Stimulated activated CD8-positive, alpha-beta memory T cell treated with anti-CD3 and anti-CD28 coated beads, Interleukin-12 subunit alpha, Interleukin-12 subunit beta, amount 100 ng/mL, for 4 hours (primary cell): ENCODE measurements around the gene SLC12A6.
"Not testable (repeated sequence)": the region's sequence is repeated elsewhere in the genome, so short reads cannot be mapped to it uniquely, and the experiment has no call there.

Source experiments
- DNase-seq: peaks from one replicate; pipeline ENCODE4 v3.0.0-alpha.2; 2020; ENCODE audit warnings: low read depth

Gene SLC12A6

DNA sequence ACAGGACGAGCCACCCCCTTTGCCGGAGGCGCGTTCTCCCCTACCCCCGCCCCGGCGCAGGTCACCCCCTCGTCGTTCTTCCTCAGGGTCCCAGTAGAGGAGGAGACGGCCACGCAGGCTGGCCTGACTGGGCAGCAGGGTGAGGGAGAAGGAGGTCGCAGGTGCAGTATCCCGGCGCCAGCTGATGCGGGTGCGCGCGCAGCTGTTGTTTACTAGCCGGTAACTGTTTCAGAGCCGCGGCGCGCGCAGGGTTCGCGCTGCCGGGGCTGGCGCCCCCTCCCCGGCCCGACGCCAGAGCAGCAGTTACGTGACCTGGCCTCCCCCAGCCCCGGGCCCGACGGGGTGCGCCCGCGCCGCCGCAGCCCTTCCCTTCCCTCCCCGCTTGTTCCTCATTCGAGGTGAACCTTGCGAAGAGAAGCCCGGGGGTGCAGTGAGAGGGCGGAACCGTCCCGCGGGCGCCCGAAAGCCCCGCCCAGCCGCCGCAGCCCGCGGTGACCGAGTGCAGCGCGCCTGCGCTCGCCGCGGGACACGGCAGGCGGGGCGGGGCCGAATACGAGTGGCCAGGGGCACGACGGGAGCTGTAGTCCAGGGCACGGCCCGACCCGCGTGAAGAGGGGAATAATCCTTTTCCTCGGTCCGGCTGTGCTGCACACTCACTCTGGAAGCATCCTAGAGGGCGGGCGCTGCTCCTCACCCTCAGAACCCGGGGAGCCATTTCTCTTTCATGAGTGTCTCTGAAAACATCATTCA lies at the start of gene SLC12A6:
Gene SLC12A6 (minus strand): TSS at position 225 of the 750 bp plus-strand sequence. CDS start 1,101 bp downstream, outside the sequence.
- DNase-seq = peak; percentile 87

DNA sequence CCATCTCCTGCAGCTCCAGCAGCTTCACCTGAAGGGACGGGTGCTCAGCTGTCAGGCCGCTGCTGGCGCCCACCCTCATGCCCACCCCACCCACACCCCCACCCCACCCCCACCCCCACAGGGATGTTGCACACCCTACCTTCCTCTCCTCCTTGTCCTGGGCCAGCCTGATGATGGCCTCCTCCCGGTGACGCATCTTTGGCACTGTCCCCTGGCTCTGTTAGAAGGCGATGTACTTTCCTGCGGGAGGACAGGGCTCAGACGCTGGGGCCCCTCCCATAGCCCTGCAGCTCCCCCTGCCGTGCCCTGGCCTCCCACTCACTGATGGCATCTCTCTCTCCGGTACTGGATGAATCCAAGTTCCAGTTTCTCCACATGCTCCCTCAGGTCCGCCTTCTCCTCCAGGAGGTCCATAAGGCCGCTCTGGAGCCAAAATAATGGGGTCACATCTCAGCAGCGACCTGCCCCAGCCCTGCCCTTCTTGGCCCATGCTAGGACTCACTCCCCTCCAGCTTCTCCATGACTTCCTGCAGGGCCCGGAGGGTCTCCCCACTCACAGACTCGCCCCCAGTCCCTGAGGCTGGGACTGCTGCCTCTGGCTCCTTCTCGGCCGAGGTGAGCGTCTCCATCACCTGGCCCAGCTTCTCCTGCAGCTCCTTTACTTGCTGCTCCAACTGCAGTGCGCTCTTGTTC lies 44.4 kb upstream of the SLC12A6 start:
- not testable (repeated sequence) for DNase-seq

DNA sequence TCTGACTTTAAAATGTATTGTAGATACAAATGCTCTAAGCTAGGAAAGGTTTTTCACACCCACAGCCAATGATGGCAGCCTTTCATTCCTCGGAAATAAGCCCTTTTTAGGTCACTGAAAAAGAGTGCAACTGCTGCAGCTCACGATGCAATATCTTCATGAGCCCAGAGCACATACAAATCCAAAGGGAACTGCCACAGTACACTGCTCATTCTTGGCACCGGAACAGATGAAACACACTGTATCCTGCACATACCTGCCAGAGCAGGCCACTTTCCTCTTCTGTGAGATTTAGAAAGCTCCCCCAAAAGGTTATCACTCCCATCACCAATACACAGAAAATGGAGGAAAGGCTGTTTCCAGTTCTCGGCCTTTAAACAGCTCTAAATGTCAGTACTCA lies 42.9 kb upstream of the SLC12A6 start:
- DNase-seq = not testable (repeated sequence)

DNA sequence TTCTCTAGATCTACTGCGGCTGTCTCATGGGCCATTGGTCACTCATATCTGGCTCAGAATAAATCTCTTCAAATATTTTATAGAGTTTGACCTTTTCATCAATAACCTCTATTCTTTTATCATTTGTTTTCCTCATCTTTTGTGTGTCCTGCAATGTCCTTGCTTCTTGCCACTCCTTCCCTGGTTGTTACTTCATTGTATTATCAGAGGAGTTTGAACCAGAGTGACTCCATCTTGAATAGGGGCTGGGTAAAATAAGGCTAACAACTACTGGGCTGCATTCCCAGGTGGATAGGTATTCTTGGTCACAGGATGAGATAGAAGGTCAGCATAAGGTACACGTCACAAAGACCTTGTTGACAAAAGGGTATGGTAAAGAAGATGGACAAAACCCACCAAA lies 39.3 kb upstream of the SLC12A6 start:
- no peak for DNase-seq

DNA sequence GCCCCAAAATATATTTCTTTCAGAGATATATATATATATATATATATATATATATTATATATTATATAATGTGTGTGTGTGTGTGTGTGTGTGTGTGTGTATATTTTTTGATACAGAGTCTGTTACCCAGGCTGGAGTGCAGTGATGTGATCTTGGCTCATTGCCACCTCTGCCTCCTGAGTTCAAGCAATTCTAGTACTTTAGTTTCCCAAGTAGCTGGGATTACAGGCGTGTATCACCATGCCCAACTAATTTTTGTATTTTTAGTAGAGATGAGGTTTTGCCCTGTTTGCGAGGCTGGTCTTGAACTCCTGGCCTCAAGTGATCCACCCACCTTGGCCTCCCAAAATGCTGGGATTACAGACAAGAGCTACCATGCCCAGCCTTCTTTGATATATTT lies 38.0 kb upstream of the SLC12A6 start:
- DNase-seq = not testable (repeated sequence)

DNA sequence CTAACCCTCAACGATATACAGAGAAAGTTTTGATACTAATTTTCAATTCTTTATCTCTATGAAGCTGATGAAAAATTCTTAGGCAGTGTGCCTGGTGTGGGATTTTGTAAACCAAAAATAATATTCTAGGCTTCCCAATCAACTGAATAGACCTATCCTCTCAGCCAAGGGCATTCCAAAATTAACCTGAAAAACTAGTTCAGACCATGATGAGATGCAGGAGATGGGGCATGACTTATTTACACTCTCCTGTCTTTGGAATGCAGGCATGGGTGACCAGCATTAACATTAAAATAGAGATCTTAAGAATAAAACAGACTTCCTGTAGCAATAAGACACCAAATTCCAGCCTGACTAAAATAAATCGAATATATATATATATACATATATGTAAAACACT lies 37.2 kb upstream of the SLC12A6 start:
- DNase-seq = no peak

DNA sequence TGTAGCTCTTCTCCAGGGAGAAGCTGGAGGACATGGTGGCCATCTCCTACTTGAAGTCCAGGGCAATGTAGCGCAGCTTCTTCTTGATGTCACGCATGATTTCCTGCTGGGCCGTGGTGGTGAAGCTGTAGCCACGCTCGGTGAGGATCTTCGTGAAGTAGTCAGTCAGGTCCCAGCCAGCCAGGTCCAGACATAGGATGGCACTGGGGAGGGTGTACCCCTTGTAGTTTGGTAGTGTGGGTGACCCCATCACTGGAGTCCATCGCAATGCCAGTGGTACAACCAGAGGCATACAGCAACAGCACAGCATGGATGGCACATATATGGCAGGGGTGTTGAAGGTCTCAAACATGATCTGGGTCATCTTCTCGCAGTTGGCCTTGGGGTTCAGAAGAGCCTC lies 36.4 kb upstream of the SLC12A6 start:
- DNase-seq = no peak

DNA sequence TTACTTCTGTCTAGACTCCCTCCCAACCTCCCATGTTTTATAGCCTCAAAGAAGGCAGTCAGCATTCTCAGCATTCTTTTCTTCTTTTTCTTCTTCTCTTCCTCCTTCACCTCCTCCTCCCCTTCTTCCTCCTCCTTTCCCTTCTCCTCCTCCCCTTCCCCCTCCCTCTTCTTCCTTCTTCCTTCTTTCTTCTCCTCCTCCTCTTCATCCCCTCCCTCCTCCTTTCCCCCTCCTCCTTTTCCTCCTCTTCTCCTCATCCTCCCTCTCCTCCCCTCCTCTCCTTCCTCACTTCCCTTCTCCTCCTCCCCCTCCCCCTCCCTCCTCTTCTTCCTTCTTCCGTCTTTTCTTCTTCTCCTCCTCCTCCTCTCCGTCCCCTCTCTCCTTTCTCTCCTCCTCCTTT lies 33.1 kb upstream of the SLC12A6 start:
- DNase-seq = no peak

DNA sequence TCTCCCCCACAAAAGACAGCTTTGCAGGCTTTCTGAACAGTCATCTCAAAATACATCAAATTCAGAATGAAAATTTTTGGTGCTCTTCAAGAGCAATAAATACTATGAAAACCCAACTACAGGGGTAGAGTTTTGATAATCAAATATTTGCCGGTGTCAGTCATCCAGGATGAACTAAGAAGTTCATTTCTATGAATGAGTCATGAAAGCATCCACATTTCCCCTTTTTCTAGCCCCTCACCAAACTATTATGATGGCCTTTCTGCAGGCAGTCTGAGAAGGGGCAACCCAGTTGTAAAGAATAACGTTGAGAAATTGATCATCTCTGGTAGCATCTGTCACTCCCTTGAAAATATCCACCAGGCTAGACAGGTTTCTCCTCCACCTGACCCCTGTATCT lies 32.5 kb upstream of the SLC12A6 start:
- no peak for DNase-seq

DNA sequence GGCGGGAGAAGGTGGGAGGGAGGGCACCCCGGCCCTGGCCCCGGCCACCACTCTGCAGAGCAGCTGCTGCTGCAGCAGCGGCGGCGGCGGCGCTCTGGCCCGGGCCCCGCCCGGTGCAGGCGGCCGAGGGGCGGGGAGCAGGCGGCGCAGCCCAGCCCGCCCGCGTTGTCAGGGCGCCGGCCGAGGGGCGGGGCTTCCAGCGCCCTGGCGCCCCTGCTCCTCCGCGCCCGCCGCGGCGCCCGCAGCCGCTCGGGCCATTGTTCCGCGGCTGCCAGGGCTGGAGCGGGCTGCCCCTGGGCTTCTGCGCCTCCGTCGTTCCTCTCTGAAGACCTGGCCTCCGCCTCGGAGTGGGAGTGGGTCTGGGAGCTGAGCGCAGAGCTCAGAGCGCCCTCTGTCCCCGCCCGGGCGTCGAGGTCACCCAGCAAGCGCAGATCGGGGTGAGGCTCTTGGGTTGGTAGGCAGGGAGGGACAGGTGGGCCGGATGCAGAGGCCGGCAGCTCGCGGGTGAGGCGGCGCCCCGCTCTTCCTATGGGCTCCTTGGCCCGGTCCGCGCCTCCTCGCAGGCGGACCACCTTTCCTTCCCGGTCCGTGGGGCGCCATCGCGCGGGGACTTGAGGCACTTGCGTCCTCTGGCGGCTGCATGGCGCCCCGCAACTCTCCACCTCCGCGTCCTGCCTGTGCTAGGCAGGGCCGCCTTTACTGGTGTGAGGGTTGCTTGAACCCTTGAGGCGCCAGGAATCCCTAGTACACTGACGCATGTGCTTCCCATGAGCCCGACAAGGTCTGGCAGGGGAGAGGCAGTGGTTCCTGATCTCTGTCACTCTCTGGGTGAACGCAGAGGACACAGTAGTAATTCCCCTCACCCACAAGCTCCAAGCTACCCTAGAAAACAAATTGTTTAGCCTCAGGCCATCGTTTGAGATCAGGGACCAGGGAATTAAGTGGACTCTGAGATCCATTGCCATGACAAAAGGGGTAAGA lies 29.8 kb upstream of the SLC12A6 start, which contains the start of gene LPCAT4:
Gene LPCAT4 (minus strand): TSS at position 96 of the 981 bp plus-strand sequence. CDS start 96 bp downstream, outside the sequence.
- peak; percentile 76 for DNase-seq

DNA sequence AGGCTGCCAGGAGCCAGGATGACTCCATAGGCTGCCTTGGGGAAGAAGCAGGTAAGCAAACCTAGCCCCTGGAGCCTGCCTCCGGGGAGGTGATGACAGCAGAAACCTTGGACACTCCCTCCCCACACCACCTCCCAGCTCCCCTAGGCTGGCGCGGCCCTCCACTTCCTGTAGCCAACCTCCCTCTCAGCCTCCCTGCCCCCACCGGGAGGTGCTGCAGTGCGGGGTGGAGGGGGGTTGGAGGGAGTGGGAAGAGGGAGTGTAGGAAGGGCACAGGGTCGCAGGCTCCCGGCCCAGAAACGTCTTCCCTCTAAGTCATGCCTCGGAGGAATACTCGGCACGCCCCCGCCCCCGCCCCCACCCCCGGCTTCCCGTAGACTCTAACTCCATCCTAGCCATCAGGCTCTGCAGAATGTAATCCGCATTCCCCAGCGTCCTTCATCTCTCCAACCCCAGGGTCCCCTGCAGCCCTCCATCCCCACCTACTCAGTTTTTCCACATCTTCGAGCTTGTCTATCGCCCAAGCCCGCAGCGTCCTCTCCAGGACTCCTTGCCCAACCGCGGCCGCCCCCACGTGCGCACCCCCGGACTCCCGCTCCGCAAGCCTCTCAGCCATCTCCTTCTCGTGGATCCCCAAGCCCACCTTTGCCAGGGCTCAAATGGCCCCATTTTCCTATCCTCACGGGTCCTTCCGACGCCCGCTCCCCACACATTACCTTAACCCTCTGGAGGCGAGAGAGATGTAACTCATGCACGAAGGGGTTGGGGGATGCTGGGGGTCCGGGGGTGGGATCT lies 28.9 kb upstream of the SLC12A6 start:
- DNase-seq = peak; percentile 19

DNA sequence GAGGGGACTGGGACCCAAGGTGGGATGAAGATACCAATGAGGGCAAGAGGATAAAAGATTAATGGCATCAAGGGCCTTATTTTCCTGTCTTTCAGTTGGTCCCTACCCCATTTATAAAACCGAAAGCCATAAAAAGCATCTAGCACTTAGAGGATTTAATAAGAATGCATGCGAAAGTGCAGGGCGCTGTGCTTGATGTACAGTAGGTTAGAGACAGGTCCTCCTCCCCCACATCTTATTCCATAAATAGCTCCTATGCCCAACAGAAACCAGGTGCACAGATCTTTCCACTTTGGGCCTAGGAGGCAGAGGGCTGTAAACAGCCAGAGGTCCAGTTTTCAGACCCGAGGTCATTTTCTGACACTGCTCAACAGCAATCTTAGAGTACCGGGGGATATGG lies 28.3 kb upstream of the SLC12A6 start:
- no peak for DNase-seq

DNA sequence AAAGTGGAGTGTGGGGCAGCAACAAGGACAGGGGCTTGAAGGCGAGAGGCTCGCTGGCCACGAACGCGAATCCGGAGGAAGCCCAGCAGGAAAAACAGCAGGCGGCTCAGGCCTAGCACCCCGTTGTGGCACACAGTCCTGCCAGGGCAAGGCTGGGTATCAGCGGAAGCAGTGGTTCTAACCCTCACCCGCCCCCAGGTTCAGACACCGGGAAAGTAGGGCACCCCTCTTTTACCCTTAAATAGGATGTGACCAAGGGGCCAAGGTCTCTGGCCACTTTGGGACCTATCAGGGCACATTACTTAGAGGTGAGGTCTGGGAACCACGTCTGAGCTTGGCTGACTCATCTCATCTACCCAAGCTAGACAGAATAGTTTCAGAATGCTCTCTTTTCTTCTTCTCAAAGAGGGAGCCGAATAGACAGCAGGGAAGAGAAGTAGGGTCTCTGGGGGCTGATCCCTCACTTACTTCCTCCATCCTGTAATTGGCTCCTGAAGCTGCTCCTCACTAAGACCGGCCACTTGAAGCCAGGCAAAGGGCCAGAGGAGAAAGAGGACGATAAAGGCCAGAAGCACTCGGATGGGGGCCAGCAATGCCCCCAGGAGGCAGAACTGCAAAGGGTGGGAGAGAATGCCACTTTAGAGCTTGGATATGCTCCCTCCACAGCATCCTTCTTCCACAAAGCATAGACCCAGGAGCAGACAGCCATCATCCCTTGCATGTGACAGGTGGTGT lies 27.7 kb upstream of the SLC12A6 start:
- DNase-seq = no peak

DNA sequence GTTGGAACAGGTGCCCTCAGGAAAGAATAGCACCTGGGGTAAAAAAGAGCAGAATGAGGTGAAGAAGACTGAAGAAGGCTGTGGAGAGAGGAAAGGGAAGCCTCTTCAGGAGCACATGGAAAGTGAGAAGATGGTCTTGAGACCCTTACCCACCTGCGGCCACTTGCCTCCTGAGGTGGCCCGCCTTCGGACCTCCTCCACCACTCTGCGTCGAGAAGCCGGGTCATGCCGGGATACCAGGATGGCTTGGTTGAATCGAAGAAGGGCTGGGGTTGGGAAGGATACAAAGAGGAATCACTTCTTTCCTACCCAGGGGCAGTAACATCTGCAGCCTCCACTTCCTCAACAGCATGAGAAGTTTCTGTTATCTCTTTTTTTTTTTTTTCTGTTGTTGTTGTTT lies 26.5 kb upstream of the SLC12A6 start:
- no peak for DNase-seq

DNA sequence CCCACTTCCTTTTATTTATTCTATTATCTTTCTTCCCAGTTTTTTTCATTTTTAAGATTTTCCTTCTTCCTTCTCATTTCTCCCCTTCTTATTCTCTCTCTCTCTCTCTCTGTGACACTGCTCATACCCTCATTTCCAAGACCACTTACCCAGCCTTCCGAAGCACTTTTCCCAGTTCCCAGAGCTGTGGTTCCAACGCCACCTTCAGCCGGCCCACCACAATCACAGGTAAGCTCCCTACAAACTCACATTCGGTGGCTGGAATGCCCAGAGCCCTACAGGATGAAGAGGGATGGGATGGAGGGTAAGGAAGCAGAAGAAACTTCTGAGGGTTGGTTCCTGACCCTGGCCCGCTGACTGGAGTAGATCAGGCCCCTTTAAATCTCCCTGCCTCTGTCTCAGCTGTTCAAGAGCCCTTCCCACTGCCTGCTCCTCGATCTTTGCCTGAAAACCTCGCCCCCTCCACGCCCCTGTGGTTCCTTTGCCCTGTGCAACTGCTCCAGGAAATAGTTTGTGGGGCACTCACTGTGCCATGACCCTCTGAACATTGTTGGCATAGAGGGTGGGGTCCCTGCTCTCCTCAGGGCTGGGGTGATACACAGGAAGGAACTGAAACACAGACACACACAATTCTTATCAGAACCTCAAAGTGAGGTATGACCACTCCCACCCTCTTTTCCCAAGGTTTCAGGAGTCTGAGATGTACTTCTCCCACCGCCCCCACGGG lies 24.6 kb upstream of the SLC12A6 start:
- no peak for DNase-seq

DNA sequence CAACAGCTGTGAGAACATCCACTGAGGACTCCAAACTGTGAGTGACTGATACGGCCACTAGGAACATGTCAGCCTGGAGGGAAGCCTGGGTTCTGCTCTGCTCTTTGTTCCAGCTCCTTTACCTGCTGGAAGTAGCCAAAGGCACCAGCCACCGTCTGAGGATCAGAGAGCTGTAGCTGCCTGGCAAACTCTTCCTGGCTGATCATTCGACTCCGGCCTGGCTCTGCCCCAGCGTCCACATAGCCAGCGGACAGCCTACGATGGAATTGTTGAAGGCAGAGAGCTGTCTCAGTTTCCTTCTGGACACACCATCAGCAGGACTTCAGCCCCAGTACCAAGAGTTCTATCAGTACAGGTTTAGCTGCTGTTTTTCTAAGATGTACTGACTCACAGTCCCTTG lies 23.7 kb upstream of the SLC12A6 start:
- no peak for DNase-seq

DNA sequence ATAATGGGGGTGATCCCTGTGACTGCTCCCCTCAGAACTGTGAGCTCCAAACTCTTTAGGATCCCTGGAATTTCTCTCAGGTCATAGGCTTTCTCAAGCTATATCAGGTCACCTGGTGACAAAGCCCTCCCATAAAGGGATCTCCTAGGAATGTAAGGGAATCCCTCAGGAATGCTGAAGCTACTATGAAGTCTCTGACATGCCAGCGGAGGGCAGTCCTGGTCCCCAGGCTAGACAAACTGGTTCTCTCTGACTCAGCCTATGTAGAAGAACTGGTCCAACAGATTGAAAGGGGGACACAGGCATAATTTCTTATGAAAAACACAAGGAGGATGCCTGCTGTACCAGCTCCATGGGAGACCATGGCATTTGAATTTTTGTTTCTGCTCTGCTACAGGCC lies 22.7 kb upstream of the SLC12A6 start:
- no peak for DNase-seq

DNA sequence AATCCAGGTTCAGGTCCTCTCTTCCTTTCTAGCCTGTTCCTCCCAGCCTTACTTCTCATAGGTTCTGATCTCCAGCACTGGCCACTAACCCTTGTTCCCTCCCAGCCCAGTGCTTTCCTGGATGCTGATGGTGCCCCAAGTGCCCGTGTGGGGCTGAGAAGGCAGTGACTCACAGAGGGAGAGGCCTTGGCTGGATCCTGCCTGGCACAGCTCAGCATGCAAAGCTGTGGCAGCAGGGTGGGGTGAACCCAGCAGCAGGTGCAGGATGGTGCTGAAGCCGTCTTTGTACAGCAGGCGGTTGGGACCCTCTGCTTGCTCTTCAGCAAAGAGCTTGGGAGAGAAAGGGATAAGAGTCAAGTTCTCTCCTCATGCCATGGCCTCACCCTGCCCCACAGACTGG lies 21.8 kb upstream of the SLC12A6 start:
- no peak for DNase-seq

DNA sequence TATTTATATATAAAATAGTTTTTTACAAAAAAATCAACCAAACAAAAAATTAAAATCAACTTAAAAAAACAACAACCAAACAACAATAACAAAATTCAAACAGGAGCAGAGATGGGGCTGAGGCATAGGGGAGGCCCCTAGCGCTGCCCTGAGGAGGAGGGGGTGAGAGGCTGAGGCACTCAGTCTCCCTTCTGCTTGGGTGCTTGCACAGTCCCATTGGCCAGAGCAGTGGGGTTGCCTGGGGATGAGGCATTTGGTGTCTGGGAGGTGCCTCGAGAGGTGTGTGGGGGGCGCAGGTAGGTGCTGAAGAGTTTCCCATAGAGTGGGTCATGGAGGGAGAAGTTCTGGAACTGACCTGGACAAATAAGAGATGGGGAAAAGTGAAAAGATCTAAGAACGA lies 21.4 kb upstream of the SLC12A6 start:
- no peak for DNase-seq

DNA sequence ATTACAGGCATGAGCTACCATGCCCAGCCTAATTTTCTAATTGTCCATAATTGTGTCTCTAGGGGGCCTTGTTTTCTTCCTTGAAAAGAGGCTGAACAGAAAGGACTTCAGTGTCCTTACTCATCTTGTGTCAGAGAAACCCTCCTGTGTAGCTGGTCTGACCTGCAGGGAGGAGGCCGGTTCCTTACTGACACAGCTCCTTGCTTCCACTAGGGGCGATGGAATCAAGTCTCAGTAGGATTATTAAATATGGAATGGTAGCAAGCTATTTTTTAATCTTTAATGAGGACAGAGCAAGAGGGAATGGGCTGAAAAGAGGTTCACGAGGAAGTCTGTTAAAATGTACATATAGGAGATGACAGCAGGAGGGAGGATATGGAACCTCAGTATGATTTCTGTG lies 20.8 kb upstream of the SLC12A6 start:
- no peak for DNase-seq
